ENCODE data around the gene SCGB1A1. TPM values are rescaled to one million over a fixed set of nuclear protein-coding genes. Genes with fewer than 3 reads are reported as not detected.

SCGB1A1 gene, protein sequence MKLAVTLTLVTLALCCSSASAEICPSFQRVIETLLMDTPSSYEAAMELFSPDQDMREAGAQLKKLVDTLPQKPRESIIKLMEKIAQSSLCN
- not detected in 2 replicates for total RNA-seq

DNA sequence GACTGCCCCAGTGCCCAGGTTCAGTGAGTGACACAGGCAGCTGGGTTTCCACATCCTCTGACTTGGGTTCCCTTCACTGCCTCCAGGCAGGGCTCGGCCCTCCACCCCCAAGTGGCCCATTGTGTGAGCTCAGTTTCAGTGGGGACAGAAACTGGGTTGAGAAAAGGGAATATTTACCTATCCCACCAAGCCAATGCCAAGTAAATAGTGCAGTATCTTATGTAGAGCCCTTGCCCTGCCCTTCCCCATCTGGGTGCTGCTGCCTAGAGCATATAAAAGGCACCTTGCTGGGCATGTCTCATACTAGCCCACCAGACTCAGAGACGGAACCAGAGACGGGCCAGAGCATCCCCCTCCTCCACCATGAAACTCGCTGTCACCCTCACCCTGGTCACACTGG lies at the start of gene SCGB1A1:
SCGB1A1 (plus strand) TSS at position 301 of the 400 bp plus-strand sequence; CDS start at position 364, 63 bp downstream.

Other genes with a start within 250 kb of the SCGB1A1 start
- not detected in 2 replicates for gene SCGB1D1, start 228.8 kb upstream of the SCGB1A1 start, total RNA-seq
- not detected in 2 replicates for gene SCGB2A1, start 210.4 kb upstream of the SCGB1A1 start, total RNA-seq
- not detected in 2 replicates for gene SCGB1D2, start 176.8 kb upstream of the SCGB1A1 start, total RNA-seq
- gene SCGB2A2, start 148.9 kb upstream of the SCGB1A1 start, total RNA-seq, result not detected in 2 replicates
- gene SCGB1D4, start 120.0 kb upstream of the SCGB1A1 start, total RNA-seq, result not detected in 2 replicates
- gene ASRGL1, start 81.6 kb upstream of the SCGB1A1 start, total RNA-seq, result 0.19 TPM in 1 of 2 replicates, not detected in the other
- gene AHNAK, start 127.8 kb downstream of the SCGB1A1 start, total RNA-seq, result 176 and 366 TPM in 2 replicates
- gene EEF1G, start 154.9 kb downstream of the SCGB1A1 start, total RNA-seq, result 1,936 and 2,201 TPM in 2 replicates
- gene TUT1, start 172.5 kb downstream of the SCGB1A1 start, total RNA-seq, result 8.4 and 13.9 TPM in 2 replicates
- gene MTA2, start 182.8 kb downstream of the SCGB1A1 start, total RNA-seq, result 97.5 and 169 TPM in 2 replicates
- 20.2 and 28.7 TPM in 2 replicates for gene EML3, start 193.7 kb downstream of the SCGB1A1 start, total RNA-seq
- 1.7 and 2.3 TPM in 2 replicates for gene ROM1, start 194.2 kb downstream of the SCGB1A1 start, total RNA-seq
- 42.0 and 47.1 TPM in 2 replicates for gene B3GAT3, start 203.0 kb downstream of the SCGB1A1 start, total RNA-seq
- gene GANAB, start 227.6 kb downstream of the SCGB1A1 start, total RNA-seq, result 188 TPM in 2 replicates
- gene INTS5, start 234.3 kb downstream of the SCGB1A1 start, total RNA-seq, result 21.2 and 29.4 TPM in 2 replicates
- gene C11orf98, start 246.2 kb downstream of the SCGB1A1 start, total RNA-seq, result 53.8 and 88.1 TPM in 2 replicates
- 7.8 and 19.2 TPM in 2 replicates for gene CSKMT, start 246.3 kb downstream of the SCGB1A1 start, total RNA-seq

Measured in hair follicular keratinocyte (primary cell).